T-helper 1 cell (primary cell): Measurements from ENCODE around the gene TLCD1.
"Not testable (repeated sequence)": the region's sequence is repeated elsewhere in the genome, so short reads cannot be mapped to it uniquely, and the experiment has no call there.

Experiments used
- DNase-seq, 5 donors: peaks; one replicate each; pipeline ENCODE4 v3.0.0-alpha.2; 2012 to 2020

The TLCD1 gene

GRCh38 chr17:28747051-28747691 is 21.1 kb upstream of the TLCD1 start:
- DNase-seq = no peak

GRCh38 chr17:28746611-28747050 is 20.6 kb upstream of the TLCD1 start:
- no peak for DNase-seq

- DNase-seq = no peak
Measured at GRCh38 chr17:28745786-28746411, 19.9 kb upstream of the TLCD1 start.

- DNase-seq = peak in 2 of 5 donors; percentile 23 to 51
Measured at GRCh38 chr17:28744972-28745785, 19.1 kb upstream of the TLCD1 start.

GRCh38 chr17:28744104-28744971 is 18.3 kb upstream of the TLCD1 start:
- peak; percentile 48 to 78 (median 62) for DNase-seq

GRCh38 chr17:28743243-28744103 is 17.4 kb upstream of the TLCD1 start, which contains the start of gene TRAF4:
Gene TRAF4 (plus strand): TSS chr17:28744011. CDS start chr17:28744113, 102 bp downstream.
- peak; percentile 49 to 80 (median 67) for DNase-seq

- DNase-seq = no peak
Measured at GRCh38 chr17:28741358-28742349, 15.6 kb upstream of the TLCD1 start.

- DNase-seq = no peak
Measured at GRCh38 chr17:28740406-28741357, 14.6 kb upstream of the TLCD1 start.

GRCh38 chr17:28738680-28739384 is 12.8 kb upstream of the TLCD1 start:
- peak in 1 of 5 donors; percentile 39 for DNase-seq

- no peak for DNase-seq
Measured at GRCh38 chr17:28737770-28738679, 12.0 kb upstream of the TLCD1 start.

- no peak for DNase-seq
Measured at GRCh38 chr17:28737316-28737715, 11.3 kb upstream of the TLCD1 start.

GRCh38 chr17:28735913-28736769 is 10.1 kb upstream of the TLCD1 start:
- DNase-seq = not testable (repeated sequence)

- no peak for DNase-seq
Measured at GRCh38 chr17:28735242-28735722, 9.2 kb upstream of the TLCD1 start.

GRCh38 chr17:28734712-28735241 is 8.7 kb upstream of the TLCD1 start:
- DNase-seq = no peak

GRCh38 chr17:28733346-28733745 is 7.3 kb upstream of the TLCD1 start:
- DNase-seq = no peak

GRCh38 chr17:28729950-28730330 is 3.9 kb upstream of the TLCD1 start:
- no peak for DNase-seq
